Measurements from ENCODE around the gene MRPS27.

Gene MRPS27

GRCh38 chr5:72237879-72238278 is 82.2 kb downstream of the MRPS27 start:
- Mint-ChIP-seq H3K27ac (peak overlapping the region in 1 of 3 experiments; percentile 81), H3K36me3 (ENCODE audit: low read depth) (peaks cover 10% of the 10 kb centered on the region), H3K4me1 (peaks cover 18% of the 10 kb centered on the region), H3K4me3 (no peak overlapping the region), H3K9me3 (no peaks in the 10 kb centered on the region), H3K27me3 (ENCODE audit: low read depth) (no peaks in the 10 kb centered on the region)
- TF ChIP-seq CTCF (IDR thresholded peaks at IDR 0.05; ENCODE audit: unreplicated experiment in 3 of 3) = no peak

- H3K36me3 Mint-ChIP-seq (ENCODE audit: low read depth) = peaks cover 10% of the 10 kb centered on the region
- no peak for TF ChIP-seq CTCF (IDR thresholded peaks at IDR 0.05; ENCODE audit: unreplicated experiment in 3 of 3)
- H3K4me1 Mint-ChIP-seq = peaks cover 16% of the 10 kb centered on the region
- no peaks in the 10 kb centered on the region for H3K27me3 Mint-ChIP-seq (ENCODE audit: low read depth)
- H3K4me3 Mint-ChIP-seq = no peak overlapping the region
- no peaks in the 10 kb centered on the region for H3K9me3 Mint-ChIP-seq
- H3K27ac Mint-ChIP-seq = no peak overlapping the region
Measured at GRCh38 chr5:72237415-72237814, 82.6 kb downstream of the MRPS27 start.

GRCh38 chr5:72235725-72236124 is 84.3 kb downstream of the MRPS27 start:
- Mint-ChIP-seq H3K27me3 (ENCODE audit: low read depth) (no peaks in the 10 kb centered on the region), H3K4me3 (no peak overlapping the region), H3K27ac (peak overlapping the region in 1 of 3 experiments; percentile 72), H3K9me3 (no peaks in the 10 kb centered on the region), H3K4me1 (peaks cover 10% of the 10 kb centered on the region), H3K36me3 (ENCODE audit: low read depth) (peaks cover 19% of the 10 kb centered on the region)
- TF ChIP-seq CTCF (IDR thresholded peaks at IDR 0.05; ENCODE audit: unreplicated experiment in 3 of 3) = no peak

- Mint-ChIP-seq H3K27ac (no peak overlapping the region), H3K36me3 (ENCODE audit: low read depth) (peaks cover 26% of the 10 kb centered on the region), H3K4me1 (peaks cover 10% of the 10 kb centered on the region), H3K4me3 (no peak overlapping the region), H3K9me3 (no peaks in the 10 kb centered on the region), H3K27me3 (ENCODE audit: low read depth) (no peaks in the 10 kb centered on the region)
- TF ChIP-seq CTCF (IDR thresholded peaks at IDR 0.05; ENCODE audit: unreplicated experiment in 3 of 3) = no peak
Measured at GRCh38 chr5:72234868-72235267, 85.2 kb downstream of the MRPS27 start.

- H3K27ac Mint-ChIP-seq = no peak overlapping the region
- H3K9me3 Mint-ChIP-seq = no peaks in the 10 kb centered on the region
- H3K27me3 Mint-ChIP-seq (ENCODE audit: low read depth) = no peaks in the 10 kb centered on the region
- peaks cover 10% of the 10 kb centered on the region for H3K4me1 Mint-ChIP-seq
- TF ChIP-seq CTCF (IDR thresholded peaks at IDR 0.05; ENCODE audit: unreplicated experiment in 3 of 3) = no peak
- no peak overlapping the region for H3K4me3 Mint-ChIP-seq
- peaks cover 26% of the 10 kb centered on the region for H3K36me3 Mint-ChIP-seq (ENCODE audit: low read depth)
Measured at GRCh38 chr5:72234265-72234700, 85.8 kb downstream of the MRPS27 start.

- Mint-ChIP-seq H3K9me3 (no peaks in the 10 kb centered on the region), H3K4me1 (peaks cover 10% of the 10 kb centered on the region), H3K36me3 (ENCODE audit: low read depth) (peaks cover 26% of the 10 kb centered on the region), H3K27ac (no peak overlapping the region), H3K27me3 (ENCODE audit: low read depth) (no peaks in the 10 kb centered on the region), H3K4me3 (no peak overlapping the region)
- TF ChIP-seq CTCF (IDR thresholded peaks at IDR 0.05; ENCODE audit: unreplicated experiment in 3 of 3) = no peak
Measured at GRCh38 chr5:72233835-72234234, 86.2 kb downstream of the MRPS27 start.
